GM21529 (cell line): ENCODE measurements around the gene TTL.

Experiments used
- ATAC-seq: cut with Tn5 transposase; IDR thresholded peaks from one replicate; pipeline ENCODE4 v1.9.1; 2021; ENCODE audit not compliant: unreplicated experiment

The TTL gene

DNA sequence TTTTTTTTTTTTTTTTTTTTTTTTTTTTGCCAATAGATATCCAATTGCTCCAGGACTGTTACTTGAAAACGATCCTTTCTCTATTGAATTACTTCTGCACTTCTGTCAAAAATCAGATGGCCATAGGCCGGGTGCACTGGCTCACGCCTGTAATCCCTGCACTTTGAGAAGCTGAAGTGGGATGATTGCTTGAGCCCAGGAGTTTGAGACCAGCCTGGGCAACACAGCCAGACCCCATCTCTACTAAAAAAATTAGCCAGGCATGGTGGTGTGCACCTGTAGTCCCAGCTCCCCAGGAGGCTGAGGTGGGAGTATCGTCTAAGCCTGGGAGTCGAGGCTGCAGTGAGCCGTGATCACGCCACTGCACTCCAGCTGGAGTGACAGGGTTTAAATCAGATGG, 98.1 kb downstream of the TTL start:
- ATAC-seq: no peak

DNA sequence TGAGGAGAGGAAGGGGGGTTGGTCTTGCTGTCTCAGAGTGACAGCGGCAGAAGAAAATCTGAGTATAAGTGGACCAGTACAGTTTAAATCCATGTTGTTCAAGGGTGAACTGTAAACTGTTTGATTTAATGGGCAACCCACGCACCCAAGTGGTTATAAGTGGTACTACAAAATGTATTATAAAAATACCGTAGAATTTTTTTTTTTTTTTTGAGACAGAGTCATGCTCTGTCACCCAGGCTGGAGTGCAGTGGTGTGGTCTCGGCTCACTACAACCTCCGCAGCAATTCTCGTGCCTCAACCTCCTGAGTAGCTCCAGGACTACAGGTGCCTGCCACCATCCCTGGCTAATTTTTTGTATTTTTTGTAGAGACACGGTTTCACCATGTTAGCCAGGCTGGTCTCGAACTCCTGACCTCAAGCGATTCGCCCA, 100.4 kb downstream of the TTL start:
- ATAC-seq: no peak

DNA sequence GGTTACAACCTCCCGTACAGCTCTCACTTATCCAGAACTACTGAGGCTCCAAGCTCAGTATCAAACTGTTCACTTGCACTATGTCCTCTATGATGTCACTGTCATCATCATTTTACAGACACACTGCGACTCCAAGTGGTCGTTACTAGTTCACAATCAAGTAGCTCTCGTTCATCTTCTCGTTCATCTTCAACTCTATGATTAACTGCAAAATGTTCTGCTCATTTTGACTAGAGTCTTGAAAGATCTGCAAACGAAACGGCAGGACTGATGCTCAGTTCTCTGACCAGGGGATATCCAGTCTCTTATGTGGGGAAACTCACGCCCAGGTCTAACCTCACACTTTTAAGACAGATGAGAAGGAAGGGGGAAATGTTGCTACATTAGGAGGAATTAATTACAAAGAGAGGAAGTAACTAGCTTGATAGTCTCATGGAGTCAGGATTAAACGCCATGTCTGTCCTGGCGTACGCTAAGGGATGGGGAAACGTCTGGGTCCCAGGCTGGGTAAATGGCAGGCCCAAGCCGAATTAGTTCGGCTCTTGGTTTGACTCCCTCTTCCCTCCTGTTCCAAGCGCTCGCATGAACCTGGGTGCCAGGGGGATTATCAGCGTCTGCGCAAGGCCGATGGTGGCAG, 101.7 kb downstream of the TTL start:
- no peak for ATAC-seq

DNA sequence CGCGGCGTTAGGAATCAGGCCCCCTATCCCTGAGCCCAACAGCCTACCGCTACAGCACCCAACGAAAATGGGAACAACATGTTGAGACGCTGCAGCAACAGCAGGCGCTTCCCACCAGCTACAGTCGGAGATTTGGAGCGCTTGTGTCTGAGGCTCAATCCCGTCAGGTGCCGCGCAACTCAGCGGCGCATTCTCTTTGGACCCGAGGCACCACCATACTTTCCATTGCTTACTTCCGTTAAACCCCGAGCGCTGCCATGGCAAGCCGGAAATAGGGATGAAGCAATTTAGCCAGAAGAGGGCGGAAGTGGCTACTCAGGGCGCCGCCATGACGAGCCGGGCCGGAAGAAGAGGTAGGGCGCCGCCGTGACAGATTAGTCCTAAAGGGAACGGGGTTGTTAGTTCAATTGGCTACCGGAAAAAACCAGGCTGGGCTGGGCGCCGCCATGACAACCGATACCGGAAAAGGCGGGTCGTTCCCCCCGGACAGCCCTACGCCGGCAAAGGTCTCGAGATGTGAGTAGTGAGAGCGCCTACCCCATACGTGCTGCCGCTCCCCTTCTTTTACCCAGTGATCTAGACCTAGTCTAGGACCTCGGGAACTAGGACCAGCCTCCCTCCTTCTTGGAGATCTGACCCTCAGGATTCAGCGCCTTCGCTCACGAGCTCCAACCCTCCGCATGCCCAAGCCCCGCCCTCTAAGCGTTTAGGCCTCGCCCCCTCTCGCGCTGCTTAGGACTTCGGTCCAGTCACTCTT, 102.4 kb downstream of the TTL start, which contains the start of gene CHCHD5:
Gene CHCHD5, plus strand, starts transcription at position 476 of the 757 bp plus-strand sequence. Its CDS starts 39 bp downstream, at position 515.
- ATAC-seq: peak; percentile 91

DNA sequence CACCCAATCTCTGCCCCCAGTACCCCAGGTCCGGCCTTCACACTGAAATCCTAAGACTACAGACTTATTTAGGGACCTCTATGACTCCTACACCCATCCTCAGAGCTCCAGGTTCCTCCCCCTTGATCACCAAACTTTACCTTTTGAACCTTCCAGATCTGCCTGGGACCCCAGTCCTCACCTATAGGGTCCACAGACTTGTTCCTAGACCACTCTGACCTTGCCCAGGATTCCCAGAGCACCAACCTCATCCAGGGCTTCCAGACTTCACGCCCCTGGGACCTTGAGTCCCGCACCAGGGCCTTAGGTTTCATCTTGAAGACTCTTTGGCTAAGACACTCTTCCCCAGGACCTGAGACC, 102.9 kb downstream of the TTL start:
- ATAC-seq: no peak

DNA sequence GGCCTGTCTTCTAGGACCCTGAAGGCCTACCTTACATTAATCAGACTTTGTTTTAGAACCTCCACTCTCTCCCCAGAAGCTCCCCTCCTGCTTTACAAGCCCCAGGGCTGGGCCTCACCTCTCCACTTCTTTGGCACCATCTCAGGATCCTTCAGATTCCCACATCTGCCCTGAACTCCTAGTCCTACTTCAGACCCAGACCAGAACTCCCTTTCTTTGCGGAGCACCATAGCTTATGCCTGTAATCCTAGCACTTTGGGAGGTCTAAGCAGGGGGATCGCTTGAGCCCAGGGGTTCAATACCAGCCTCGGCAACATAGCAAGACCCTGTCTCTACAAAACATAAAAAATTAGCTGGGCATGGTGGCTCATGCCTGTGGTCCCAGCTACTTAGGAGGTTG, 103.4 kb downstream of the TTL start:
- ATAC-seq: no peak

DNA sequence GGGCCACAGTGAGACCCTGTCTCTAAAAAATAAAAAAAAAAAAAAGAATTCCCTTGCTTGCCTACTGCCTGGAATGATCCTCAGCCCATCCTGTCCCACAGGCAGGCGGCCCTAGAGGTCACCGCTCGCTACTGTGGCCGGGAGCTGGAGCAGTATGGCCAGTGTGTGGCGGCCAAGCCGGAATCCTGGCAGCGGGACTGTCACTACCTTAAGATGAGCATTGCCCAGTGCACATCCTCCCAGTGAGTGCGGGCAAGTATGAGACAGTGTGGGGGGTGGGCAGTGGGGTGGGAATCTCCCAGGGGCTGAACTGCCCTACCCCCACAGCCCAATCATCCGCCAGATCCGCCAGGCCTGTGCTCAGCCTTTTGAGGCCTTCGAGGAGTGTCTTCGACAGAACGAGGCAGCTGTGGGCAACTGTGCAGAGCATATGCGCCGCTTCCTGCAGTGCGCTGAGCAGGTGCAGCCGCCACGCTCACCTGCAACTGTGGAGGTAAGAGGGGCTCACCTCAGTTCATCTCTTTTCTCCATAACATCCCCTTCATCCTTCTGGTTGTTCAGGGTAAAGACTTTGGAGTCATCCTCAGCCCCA, 104.0 kb downstream of the TTL start:
- no peak for ATAC-seq

DNA sequence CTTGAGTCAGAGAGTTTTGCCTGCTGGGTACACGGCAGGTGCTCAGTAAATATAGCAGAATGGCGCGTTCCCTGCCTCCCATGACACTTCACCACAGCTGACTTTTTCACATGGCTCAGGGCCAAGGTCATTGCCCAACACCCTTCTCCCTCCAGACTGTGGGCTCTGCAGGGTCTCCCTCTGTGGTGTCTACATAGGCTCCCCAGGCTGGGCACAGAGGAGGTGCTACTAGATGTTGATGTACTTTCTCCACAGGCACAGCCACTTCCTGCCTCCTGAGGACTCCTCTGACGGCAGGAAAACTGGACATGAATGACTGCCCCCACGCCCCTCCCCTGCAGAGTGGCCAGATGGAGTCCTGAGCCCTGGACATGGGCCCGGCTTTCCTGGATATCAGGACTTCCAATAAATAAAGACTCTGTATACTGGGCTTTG, 106.7 kb downstream of the TTL start:
- no peak for ATAC-seq
